ENCODE results near the gene TRANK1.
"Not testable (repeated sequence)": the region's sequence is repeated elsewhere in the genome, so short reads cannot be mapped to it uniquely, and the experiment has no call there.

TRANK1 gene

DNA sequence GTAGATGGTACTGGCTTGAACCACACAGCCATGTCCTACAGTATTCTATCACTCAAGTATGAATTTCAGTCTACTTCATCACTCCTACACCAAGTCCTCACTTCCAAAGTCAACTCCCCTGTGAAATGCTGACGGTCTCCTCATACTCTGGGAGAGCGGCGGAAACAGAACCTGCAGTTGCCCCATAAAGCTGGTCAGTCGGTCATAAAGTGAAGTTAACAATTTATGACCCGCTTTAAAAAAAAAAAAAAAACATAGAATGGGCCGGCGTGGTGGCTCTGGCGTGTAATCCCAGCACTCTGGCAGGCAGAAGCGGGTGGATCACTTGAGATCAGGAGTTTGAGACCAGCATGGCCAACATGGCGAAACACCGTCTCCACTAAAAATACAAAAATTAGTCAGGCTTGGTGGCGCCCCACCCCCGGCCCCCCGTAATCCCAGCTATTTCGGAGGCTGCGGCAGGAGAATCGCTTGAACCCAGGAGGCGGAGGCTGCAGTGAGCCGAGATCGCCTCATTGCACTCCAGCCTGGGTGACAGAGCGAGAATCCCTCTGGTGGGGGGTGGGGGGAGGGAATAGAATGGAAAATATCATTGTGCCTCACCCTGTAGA lies 2.1 kb downstream of the TRANK1 start:
- no peak for DNase-seq (ENCODE audit: low read depth)
- TF ChIP-seq, protein P1, sequence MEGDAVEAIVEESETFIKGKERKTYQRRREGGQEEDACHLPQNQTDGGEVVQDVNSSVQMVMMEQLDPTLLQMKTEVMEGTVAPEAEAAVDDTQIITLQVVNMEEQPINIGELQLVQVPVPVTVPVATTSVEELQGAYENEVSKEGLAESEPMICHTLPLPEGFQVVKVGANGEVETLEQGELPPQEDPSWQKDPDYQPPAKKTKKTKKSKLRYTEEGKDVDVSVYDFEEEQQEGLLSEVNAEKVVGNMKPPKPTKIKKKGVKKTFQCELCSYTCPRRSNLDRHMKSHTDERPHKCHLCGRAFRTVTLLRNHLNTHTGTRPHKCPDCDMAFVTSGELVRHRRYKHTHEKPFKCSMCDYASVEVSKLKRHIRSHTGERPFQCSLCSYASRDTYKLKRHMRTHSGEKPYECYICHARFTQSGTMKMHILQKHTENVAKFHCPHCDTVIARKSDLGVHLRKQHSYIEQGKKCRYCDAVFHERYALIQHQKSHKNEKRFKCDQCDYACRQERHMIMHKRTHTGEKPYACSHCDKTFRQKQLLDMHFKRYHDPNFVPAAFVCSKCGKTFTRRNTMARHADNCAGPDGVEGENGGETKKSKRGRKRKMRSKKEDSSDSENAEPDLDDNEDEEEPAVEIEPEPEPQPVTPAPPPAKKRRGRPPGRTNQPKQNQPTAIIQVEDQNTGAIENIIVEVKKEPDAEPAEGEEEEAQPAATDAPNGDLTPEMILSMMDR (IDR thresholded peaks at IDR 0.05; ENCODE audit: low read length, missing control alignments) = no peak
- no peak overlapping the region for H3K4me3 ChIP-seq (replicated peaks; ENCODE audit: low read depth, low read length)

DNA sequence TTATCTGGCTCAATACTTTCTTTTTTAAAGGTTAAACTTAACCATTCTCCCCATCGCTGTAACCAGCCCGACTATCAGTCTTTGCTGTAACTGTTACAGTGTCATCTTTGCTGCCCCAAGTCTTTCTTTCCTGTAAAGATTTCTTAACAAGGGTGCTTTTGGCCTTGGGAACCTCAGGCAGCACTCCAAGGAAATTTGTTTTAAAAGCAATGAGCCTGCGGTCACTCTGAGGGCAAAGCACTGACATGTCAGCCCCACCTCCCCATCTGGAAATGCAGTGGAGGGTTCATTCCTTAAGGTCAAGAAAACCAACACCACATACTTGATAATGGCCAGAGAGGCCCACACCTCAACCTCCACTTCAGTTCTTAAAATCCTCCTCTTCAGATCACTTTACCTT lies 3.2 kb downstream of the TRANK1 start:
- H3K4me3 ChIP-seq (replicated peaks; ENCODE audit: low read depth, low read length) = no peak overlapping the region
- TF ChIP-seq, protein P1 (IDR thresholded peaks at IDR 0.05; ENCODE audit: low read length, missing control alignments) = no peak
- no peak for DNase-seq (ENCODE audit: low read depth)

DNA sequence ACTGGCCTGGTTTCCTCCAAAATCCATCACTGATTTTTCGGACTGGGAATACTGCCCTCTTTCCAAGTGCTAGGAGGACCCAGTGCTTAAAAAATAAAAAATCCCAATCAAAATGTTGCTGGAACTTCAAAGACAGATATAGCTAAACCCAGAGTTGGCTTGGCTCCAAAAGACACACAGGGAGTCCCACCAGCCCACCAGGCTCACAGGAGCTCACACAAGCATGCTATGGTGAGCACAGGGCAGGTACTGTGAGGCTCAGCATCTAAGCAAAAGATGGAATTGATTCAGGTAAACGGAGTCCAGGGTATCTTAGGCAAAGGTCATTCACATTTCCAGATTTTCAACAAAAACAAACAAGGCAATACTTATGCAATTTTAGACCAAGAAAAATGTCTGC lies 3.7 kb downstream of the TRANK1 start:
- H3K4me3 ChIP-seq (replicated peaks; ENCODE audit: low read depth, low read length) = no peak overlapping the region
- no peak for DNase-seq (ENCODE audit: low read depth)
- TF ChIP-seq, protein P1 (IDR thresholded peaks at IDR 0.05; ENCODE audit: low read length, missing control alignments) = no peak

DNA sequence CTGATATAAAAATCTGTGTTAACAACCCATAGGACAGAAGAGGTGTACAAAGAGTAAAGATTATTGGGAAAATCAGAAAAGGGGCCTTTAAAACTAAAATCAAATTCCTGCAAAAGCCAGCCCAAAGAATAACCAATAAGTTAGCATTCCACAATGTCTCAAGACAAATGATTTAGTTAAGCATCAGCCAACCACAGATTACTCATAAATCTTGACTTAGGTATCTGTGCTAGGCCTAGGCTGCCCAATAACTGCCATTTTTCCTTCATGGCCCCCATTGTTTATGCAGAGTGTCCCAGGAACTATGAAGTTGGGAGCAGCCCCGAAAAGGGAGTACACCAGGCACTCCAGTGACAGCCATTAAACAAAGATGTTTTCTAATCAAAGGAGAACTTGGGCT lies 7.4 kb downstream of the TRANK1 start:
- no peak overlapping the region for H3K4me3 ChIP-seq (replicated peaks; ENCODE audit: low read depth, low read length)
- TF ChIP-seq, protein P1 (IDR thresholded peaks at IDR 0.05; ENCODE audit: low read length, missing control alignments) = no peak
- DNase-seq (ENCODE audit: low read depth) = no peak

DNA sequence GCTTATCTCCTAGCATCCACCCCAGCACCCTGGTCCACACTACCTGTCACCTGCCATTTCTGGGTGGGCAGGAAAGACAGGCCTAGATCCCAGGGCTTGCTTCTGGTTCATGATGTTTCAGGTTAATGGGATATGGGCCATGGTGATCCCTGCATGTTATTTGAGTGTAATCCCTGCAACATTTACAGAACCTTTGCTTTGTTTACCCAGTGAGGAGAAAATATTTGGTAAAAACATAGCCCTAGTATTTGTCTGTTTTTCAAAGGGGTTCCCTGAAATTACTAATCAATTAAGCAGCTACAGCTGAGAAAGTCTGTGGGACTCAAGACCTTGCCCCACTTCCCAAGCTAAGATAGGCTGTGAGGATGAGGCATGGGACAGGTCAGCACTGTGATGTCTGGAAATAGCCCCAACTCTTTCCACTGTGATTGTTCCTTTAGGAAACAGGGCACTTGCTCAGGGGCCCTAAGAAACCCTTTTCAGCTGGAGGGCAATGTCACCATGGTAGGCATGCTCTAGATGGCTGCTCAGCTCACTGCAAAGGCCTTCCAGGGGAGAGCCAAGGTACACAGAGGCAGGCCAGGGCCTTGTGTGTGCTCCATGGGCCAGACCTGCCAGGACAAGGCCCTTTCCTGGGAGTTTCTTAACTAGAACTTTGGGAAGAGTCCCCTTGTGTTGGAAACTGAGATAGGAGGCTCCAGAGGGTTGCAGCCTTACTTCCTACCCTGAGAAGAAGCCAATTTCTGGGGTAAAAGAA lies 11.1 kb downstream of the TRANK1 start:
- H3K4me3 ChIP-seq (replicated peaks; ENCODE audit: low read depth, low read length) = no peak overlapping the region
- DNase-seq (ENCODE audit: low read depth) = no peak
- TF ChIP-seq, protein P1 (IDR thresholded peaks at IDR 0.05; ENCODE audit: low read length, missing control alignments) = no peak

DNA sequence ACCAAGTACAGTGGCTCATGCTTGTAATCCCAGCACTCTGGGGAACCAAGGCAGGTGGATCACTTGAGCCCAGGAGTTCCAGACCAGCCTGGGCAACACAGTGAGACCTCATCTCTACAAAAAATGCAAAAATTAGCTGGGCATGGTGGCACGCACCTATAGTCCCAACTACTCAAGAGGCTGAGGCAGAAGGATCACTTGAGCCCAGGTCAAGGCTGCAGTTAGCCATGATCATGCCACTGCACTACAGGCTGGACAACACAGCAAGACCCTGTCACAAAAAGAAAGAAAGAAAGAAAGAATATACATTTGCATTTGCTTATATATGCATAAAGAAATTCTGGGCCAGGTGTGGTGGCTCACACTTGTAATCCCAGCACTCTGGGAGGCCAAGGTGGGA lies 13.4 kb downstream of the TRANK1 start:
- not testable (repeated sequence) for DNase-seq (ENCODE audit: low read depth)

DNA sequence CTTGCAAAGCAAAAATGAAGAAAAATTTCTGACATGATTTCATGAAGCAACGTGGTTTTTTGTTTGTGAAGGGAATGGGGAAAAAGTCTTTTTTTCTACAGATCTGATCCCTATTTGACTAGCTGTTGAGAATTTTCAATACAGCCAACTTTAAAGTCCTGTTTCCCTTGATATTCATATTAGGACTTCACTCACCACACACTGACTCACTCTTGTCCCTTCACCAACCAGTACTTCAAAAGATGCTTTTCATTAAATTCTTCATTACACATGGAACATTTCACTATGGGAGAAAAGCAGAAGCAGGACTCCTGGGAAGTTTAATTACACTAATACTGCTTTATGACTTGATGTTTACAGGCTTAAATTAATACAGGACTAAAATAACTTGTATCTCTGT lies 16.6 kb downstream of the TRANK1 start:
- H3K4me3 ChIP-seq (replicated peaks; ENCODE audit: low read depth, low read length) = no peak overlapping the region
- DNase-seq (ENCODE audit: low read depth) = no peak
- TF ChIP-seq, protein P1 (IDR thresholded peaks at IDR 0.05; ENCODE audit: low read length, missing control alignments) = no peak

More for the DNA sequence above, 13.4 kb downstream of the TRANK1 start:
- not testable (repeated sequence) for H3K4me3 ChIP-seq (replicated peaks; ENCODE audit: low read depth, low read length)
